NCI-H774 (cell line): ENCODE data around the gene DSTN.

ENCODE experiments used
- DNase-seq: peaks from one replicate; lab custom pipeline; 2025; lab: John Stamatoyannopoulos, UW

The DSTN gene

DNA sequence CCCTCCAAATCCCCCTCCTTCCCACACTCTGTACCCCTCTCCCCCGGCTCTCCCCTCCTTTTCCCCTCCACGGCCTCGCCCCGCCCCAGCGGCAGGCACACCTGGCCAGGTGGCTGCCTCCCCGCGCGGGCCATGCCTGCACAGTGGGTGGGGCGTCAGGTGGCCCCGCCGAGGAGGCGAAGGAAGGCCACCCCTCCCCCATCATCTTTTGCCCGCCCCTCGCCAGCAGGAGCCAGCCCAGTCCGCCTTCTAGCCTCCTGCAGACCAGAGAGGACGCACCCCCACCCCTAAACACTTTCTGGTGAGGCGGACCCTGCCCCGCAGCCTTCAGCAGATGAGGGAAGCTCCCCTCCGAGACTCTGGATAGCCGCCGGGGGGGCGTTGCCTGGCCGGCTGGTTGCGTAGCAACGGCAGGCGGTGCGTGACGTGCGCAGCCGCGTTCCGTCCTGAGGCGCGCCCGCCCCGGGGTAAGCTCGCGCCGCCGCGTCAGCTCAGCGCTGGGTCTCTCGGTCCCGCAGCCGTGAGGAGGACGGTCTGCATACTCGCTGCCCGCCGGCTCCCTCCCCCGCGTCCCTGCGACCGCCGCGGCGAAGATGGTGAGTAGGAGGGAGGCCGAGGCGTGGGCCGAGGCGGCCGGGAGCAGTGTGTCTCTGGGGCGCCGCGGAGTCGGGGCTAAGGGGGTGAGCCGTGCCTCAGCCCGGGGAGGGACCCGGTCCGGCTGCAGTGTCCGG lies at the start of gene DSTN:
Gene DSTN (plus strand): TSS at position 460 of the 731 bp plus-strand sequence. CDS start 134 bp downstream, at position 594.
- peak; percentile 93 for DNase-seq

GRCh38 chr20:17520583-17520982 lies 49.3 kb upstream of the DSTN start:
- DNase-seq, result no peak

DNA sequence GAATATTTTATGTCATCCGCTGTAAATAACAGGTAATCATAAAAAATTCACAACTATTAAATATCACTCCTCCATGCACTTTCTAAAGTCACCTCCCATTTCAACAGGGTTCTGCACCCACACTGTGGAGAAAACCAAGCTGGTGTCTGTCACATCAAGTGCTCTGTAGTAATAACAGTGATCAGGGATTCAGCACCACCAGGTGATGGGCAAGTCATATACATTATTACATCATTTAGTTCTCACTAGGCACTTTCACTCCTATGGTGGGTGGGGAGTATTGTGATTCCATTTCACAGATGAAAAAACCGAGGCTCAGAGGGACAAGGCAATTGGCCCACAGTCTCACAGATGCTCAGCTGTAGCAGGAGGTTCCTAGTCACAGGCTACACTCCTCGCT lies 47.3 kb upstream of the DSTN start:
- no peak for DNase-seq

- DNase-seq, result no peak
Measured at GRCh38 chr20:17523326-17523725, 46.5 kb upstream of the DSTN start.

- no peak for DNase-seq
Measured at GRCh38 chr20:17524560-17524959, 45.3 kb upstream of the DSTN start.

GRCh38 chr20:17525132-17525531 lies 44.7 kb upstream of the DSTN start:
- DNase-seq, result no peak

GRCh38 chr20:17525650-17526049 lies 44.2 kb upstream of the DSTN start:
- no peak for DNase-seq

- DNase-seq, result no peak
Measured at GRCh38 chr20:17529586-17529985, 40.3 kb upstream of the DSTN start.

DNA sequence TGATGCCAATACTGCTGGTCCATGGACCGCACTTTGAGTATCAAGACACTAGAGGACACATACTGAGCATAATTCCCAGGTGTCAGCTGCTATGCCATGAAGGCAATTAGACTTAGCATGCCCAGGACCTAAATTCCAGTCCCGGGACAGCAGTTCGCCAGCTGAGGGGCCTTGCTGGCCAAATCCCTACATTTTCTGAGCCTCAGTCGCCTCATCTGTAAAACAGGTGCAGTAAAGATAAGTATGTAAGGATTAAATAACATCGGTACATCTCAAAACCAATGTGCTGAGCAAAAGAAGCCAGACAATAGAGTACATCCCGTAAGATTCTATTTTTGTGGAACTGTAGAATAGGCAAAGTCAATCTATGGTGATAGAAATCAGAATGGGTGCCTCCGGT lies 39.7 kb upstream of the DSTN start:
- DNase-seq, result no peak

DNA sequence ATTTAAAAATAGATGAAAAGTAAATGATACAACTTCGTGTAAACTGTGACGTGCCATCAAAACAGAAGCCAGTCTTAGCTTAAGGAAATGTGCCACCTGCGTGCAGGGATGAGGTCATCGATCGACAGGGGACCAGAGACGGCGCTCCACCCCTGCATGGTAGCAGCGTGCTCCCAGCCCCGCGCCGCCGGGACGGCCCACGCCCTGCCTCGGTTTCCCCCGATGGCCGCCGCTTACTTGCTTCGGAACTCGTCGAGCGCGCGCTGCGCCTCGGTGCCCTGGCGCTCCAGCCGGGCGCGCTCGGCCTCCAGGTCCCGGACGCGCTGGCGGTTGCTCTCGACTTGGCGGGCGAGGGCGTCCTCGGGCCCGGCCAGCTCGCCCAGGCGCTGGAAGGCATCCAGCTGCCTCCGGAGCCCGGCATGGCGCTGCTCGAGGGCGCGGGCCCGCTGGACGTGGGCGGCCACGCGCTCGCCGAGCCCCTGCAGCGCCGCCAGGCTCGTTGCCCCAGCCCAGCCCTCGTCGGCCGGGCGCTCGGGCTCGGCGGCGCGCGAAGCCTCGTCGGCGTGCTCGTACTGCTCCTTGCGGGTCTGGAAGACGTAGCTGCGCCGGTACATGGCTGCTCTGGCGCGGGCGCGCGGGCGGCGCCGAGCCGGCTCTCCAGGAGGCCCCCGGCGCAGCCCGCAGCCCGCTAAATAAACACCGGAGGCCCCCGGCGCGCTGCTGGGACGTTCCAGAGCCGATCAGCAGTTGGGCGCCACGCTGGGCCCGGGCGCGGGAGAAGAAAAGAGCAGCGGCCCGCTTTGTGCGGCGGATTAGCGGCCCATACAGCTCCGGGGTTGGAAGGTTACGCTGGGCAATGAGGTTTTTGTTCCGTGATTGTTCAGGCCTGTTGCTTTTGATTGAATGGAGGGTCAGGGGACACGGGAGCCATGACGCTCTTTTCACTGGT lies 38.9 kb upstream of the DSTN start, which contains the start of gene BFSP1:
Gene BFSP1 (minus strand): TSS at position 664 of the 949 bp plus-strand sequence. CDS start 50 bp downstream, at position 614.
- peak; percentile 54 for DNase-seq

DNA sequence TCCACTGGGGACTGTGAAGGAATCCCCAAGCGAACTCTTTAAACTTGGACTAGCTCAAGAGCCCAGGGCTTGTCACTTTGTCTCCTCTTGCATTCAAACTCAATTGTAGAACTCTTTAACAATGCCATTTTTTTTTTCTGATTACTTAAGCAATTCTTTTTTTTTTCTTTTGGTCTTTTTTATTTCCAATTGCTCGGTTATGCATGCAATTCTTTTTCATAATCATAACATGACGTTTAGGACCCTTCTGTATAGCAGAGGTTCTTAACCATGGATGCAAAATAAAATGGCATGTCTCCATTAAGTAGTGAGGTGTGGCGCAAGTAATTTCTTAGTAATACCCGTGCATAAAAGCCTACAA lies 38.2 kb upstream of the DSTN start:
- DNase-seq, result no peak

DNA sequence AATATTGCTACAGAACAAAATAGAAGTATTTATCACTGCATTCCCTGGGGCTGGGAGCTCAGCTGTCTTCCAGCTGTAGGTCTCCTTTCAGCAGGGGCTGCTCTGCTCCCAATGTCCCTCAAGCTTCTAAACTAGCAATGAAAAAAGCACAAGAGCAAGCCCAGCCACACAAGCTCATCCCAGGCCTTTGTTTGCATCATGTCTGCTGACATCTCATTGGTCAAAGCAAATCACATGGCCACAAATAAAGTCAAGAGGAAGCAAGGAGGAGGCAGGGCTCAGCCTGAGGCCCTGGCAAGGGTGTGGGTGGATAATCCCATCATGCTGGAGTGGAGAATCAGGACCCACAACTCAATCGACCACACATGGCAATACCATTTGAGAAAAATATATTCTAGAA lies 36.5 kb upstream of the DSTN start:
- DNase-seq, result peak; percentile 38

DNA sequence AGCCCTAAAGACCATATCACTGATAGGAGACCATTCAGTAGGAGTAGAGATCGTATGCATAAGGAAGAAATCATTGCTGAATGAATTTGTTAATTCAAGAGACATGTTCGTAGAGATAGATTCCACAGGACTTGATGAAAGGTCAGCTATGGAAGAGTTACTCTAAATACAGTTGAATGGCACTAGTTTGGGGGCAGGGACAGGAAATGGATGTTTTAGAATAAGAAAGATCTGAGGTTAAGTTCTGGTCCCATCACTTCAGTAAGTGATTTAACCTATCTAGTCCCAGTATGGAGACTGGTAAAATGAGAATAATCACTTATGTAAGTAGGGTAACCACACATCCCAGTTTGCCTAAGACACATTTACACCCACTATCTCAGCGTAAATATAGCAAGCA lies 35.8 kb upstream of the DSTN start:
- no peak for DNase-seq

DNA sequence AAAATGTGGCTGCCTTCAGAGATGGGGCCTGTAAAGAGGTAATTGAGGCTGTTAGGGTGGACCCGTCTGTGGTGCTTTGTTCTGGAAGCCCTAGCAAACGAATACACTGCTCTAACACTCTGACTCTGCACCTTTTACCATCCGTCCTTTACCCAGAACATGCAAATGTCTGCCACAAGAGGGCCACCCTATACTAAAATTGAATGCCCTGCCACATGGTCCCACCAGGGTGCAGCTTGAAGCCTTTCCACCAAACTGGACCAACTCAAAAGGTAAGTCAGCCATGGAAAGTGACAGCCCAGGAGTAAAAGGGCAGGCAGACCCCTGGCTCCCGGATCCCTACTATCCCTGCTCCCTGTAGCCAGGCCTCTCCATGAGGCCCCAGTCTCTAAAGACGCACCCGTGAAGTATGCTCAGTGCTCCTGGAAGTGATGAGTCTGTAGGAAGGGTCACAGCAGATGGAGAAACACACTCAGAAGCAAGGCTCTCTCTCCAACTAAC lies 32.9 kb upstream of the DSTN start:
- DNase-seq, result peak; percentile 68

- no peak for DNase-seq
Measured at GRCh38 chr20:17537959-17538358, 31.9 kb upstream of the DSTN start.

DNA sequence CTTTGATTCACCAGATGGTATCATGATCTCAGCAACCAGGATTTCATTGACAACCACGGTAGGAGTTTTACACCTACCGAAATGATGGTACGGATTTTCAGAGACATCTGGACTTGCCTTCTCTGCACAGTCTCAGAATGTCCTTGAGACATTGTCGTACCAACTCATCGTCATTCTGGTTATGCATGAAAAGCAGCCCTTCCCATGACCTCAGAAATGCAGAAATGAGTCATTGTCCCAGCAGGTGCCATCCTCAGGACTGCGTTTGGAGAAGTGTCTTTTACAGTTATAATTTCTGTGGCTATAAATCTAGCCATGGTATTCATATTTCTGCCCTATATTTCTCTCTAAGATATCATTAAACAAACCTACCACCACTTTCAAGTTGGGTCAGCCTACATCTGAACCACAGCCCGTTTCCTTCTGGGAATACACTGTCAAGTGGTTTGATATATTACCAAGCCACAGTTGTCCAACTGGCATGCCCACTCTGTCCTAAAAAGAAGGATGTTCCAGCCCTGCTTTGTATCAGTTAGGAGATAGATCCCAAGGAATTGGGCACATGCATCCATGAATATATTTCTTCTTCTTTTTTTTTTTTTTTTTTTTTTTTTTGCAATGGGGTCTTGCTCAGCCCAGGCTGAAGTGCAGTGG lies 31.2 kb upstream of the DSTN start:
- no peak for DNase-seq

DNA sequence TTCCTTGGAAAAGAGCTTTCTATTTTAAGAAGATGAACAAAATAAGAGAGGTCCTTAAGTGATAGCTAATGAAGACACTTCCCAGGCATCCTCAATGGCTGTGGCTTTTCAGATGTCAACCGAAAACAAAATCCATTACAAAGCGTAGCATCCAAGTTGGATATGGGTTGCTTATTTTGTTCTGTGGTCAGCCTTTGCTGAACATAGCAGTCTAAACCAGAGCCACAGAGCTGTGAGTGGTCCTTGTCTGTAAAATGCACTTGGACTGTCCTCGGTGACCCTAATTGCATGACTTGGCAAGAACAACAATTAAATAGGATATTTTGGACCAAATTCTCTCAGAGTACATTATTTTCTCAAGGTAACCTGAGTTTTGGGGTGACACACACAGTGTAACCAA lies 28.3 kb upstream of the DSTN start:
- DNase-seq, result no peak

DNA sequence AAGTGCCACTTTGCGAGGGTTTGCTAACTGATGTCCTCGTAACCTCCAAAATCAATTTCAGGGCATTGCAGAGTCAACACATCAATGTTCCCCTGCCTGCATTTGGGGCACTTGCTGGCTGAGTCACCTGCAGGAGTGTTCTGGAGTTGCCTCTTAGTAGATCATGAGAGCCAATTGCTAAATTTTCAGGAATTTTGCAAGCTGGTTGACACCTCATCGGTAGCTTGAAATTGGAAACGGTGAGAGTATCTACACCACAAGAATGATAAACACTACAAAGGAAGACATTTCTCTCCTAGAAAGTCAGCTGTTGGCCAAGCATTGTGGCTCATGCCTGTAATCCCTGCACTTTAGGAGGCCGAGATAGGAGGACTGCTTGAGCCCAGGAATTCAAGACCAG lies 27.9 kb upstream of the DSTN start:
- no peak for DNase-seq

- DNase-seq, result no peak
Measured at GRCh38 chr20:17542481-17542880, 27.4 kb upstream of the DSTN start.

GRCh38 chr20:17542993-17543412 lies 26.9 kb upstream of the DSTN start:
- DNase-seq, result no peak

DNA sequence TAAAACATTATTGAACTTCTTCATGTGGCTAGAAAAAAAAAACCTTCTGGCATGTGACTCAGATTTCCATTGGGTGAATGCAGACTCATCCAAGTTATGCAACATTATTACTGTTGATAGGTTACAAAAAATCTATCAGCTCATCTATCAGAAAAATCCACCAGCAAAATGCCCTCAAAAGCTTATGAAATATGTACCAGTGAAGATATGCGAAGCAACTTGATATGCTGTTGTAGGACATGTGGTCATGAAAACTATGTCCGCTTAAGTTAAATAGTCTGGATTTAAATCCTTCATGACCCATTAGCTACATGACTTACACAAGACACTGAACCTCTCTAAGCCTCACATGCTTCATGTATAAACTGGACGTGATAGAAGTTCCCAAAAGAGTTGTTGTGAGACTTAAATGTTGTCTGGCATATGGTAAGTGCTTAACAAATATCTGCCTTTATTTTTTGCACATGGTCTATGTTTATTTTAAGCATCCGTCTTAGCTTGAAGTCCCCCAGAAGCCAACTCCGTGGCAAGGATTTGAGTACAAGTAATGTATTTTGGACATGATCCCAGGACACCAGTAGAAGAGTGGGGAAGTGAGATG lies 26.2 kb upstream of the DSTN start:
- no peak for DNase-seq

GRCh38 chr20:17545127-17545526 lies 24.7 kb upstream of the DSTN start:
- no peak for DNase-seq
